Measurements from ENCODE around the gene LTK. TPM values are rescaled to one million over a fixed set of nuclear protein-coding genes. Genes with fewer than 3 reads are reported as not detected.

The LTK gene
- total and polyA plus RNA-seq, 2 of the 4 experiments (the other 2 are of a cell fraction), result 0.18 to 0.62 TPM

DNA sequence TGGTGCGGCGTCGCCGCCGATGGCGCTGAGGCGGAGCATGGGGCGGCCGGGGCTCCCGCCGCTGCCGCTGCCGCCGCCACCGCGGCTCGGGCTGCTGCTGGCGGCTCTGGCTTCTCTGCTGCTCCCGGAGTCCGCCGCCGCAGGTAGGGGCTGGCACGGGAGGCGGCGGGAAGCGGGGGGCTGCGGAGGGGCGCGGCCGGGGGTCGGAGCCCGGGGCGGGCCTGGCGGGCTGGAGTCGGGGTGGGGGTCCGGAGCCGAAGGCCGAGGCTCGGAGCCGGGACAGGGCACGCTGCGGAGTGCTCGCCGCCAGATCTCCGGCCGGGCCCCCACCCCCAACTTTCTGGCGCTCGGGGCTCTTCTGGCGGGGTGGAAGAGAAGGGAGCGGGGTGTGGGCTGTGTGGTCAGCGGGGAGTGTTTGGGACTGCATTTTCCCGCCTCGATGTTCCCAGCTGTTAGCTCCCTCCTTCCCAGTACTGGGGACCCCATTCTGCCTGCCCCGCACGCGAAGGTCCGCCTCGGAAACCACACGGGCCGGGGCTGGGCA, 45.7 kb upstream of the LTK start:
- in situ Hi-C loops (cut with MboI; ENCODE audit: low sequenced_read_pairs) (no loop called here), intact Hi-C loops (cut with micrococcal nuclease) (loop anchor here (5.0 to 10.0 kb wide), 3 partner anchors 43 to 185 kb away; no protein-coding TSS in a partner anchor), dilution Hi-C loops (cut with HindIII; ENCODE audit: low sequenced_read_pairs, unreplicated experiment) (no loop called here)
- no peak overlapping the region for H2BK20ac ChIP-seq (ENCODE audit: low read depth, low read length)
- H3K27me3 ChIP-seq (ENCODE audit: control insufficient read depth, insufficient read depth, low read length), result no peaks in the 10 kb centered on the region
- DNase-seq (no peak), ATAC-seq (ENCODE audit: low read depth) (peak; percentile 25)
- H3K9ac ChIP-seq (ENCODE audit: low read depth, low read length), result peak overlapping the region; percentile 68
- 0 out of 2 replicates have a peak overlapping the region, but pooled peaks have one; percentile 43 for H2AK5ac ChIP-seq (ENCODE audit: low read depth, low read length)
- H2AFZ ChIP-seq (replicated peaks; ENCODE audit: low read length, poor library complexity), result peak overlapping the region; percentile 93
- H4K8ac ChIP-seq (ENCODE audit: low read depth in 2 of 2, low read length in 2 of 2), result peak overlapping the region in 1 of 2 experiments; percentile 60; a peak in 1 of 4 replicates
- WGBS, 2 experiments (ENCODE audit: extremely low coverage in 2 of 2, insufficient read length in 1 of 2), result 4% methylated on average over 13 of the region's 60 CpGs; no CpG with 5 or more reads in 1 of the 2 experiments
- H3K4me2 ChIP-seq (ENCODE audit: low read depth, low read length), result peak overlapping the region; percentile 91
- H2BK15ac ChIP-seq (ENCODE audit: low read depth, low read length), result no peak overlapping the region
- peak overlapping the region; percentile 76 for H3K23ac ChIP-seq (ENCODE audit: low read depth, low read length)
- H3K18ac ChIP-seq (ENCODE audit: low read depth, low read length), result no peak overlapping the region
- POLR2A ChIA-PET (ENCODE audit: unreplicated experiment), result no interaction called here
- CTCF ChIA-PET, result no interaction called here
- H4K5ac ChIP-seq (ENCODE audit: low read depth, low read length), result no peak overlapping the region; the same call in 1 of the 2 replicates
- peaks cover 16% of the 10 kb centered on the region; the same call in 1 of the 2 replicates for H3K9me1 ChIP-seq (ENCODE audit: insufficient read depth, low read length)
- peak overlapping the region; percentile 68 for H2BK120ac ChIP-seq (ENCODE audit: low read depth, low read length)
- no TSS peak for BruUV-seq (replicated peaks)
- H3K27ac ChIP-seq (ENCODE audit: insufficient read depth, low read length), result peak overlapping the region; percentile 31; the same call in 1 of the 2 replicates
- H3K4me3 ChIP-seq (ENCODE audit: insufficient read depth, low read depth, low read length), result peak overlapping the region; percentile 62
- H3K4me1 ChIP-seq (ENCODE audit: control insufficient read depth, insufficient read depth, low read length), result peaks cover 27% of the 10 kb centered on the region
- H4K91ac ChIP-seq (ENCODE audit: insufficient read depth, low read depth, low read length), result no peak overlapping the region; the same call in 1 of the 2 replicates
- H2AK9ac ChIP-seq (replicated peaks; ENCODE audit: low read depth, low read length, poor library complexity), result peak overlapping the region; percentile 97
- H3K56ac ChIP-seq (ENCODE audit: extremely low read depth, insufficient read depth, low read length), result peak overlapping the region; percentile 10
- H3K14ac ChIP-seq (replicated peaks; ENCODE audit: low read depth, low read length), result peak overlapping the region; percentile 50
- peaks cover 8 to 22% of the 10 kb centered on the region in 2 experiments for H3K79me1 ChIP-seq (ENCODE audit: low read depth in 1 of 2, low read length in 2 of 2)
- H2BK5ac ChIP-seq (ENCODE audit: low read depth, low read length, poor library complexity, severe bottlenecking), result peak overlapping the region; percentile 43
- H4K20me1 ChIP-seq (ENCODE audit: insufficient read depth, low read length), result peaks cover 13% of the 10 kb centered on the region; the same call in 1 of the 2 replicates
- no peaks in the 10 kb centered on the region for H3K9me3 ChIP-seq (ENCODE audit: control insufficient read depth, insufficient read depth, low read length)
- no peaks in the 10 kb centered on the region; the same call in 1 of the 2 replicates for H3K36me3 ChIP-seq (ENCODE audit: control insufficient read depth, insufficient read depth, low read length)
- peak overlapping the region; percentile 86 for H3K4ac ChIP-seq (ENCODE audit: low read depth, low read length)
- no peak for TF ChIP-seq RFX5 (IDR thresholded peaks at IDR 0.05; ENCODE audit: low read depth, low read length)
- no peak for TF ChIP-seq CHD1 (IDR thresholded peaks at IDR 0.05; ENCODE audit: low read depth, low read length)
- TF ChIP-seq RAD21 (IDR thresholded peaks at IDR 0.05; ENCODE audit: low read length), result no peak
- no peak for TF ChIP-seq RCOR1 (IDR thresholded peaks at IDR 0.05; ENCODE audit: insufficient replicate concordance, low read length)
- TF ChIP-seq MAZ (IDR thresholded peaks at IDR 0.05; ENCODE audit: borderline replicate concordance, low read depth, low read length), result no peak
- TF ChIP-seq BHLHE40 (IDR thresholded peaks at IDR 0.05; ENCODE audit: low read depth, low read length), result no peak
- TF ChIP-seq USF2 (IDR thresholded peaks at IDR 0.05; ENCODE audit: low read depth, low read length), result no peak
- TF ChIP-seq ELK1 (IDR thresholded peaks at IDR 0.05; ENCODE audit: borderline replicate concordance, low read depth, low read length), result no peak
- no peak for TF ChIP-seq NFE2L2 (IDR thresholded peaks at IDR 0.05; ENCODE audit: low read depth, low read length)
- no peak for TF ChIP-seq MAFK (IDR thresholded peaks at IDR 0.05; ENCODE audit: low read depth, low read length)
- TF ChIP-seq CEBPB (IDR thresholded peaks at IDR 0.05; ENCODE audit: low read depth, low read length), result no peak
- no peak; the same call in 1 of the 2 replicates for TF ChIP-seq MXI1 (IDR thresholded peaks at IDR 0.05; ENCODE audit: borderline replicate concordance, low read depth, low read length)
- TF ChIP-seq POLR2A (IDR thresholded peaks at IDR 0.05; ENCODE audit: low read depth, low read length), result no peak
- TF ChIP-seq FOS (IDR thresholded peaks at IDR 0.05; ENCODE audit: low read depth, low read length), result no peak
- no peak for TF ChIP-seq SMC3 (IDR thresholded peaks at IDR 0.05; ENCODE audit: low read depth, low read length)

All from IMR-90 (cell line).